ENCODE data around the gene ATXN3L.
A peak's percentile ranks its signal among the peaks of the same experiment; 100 is the strongest.

ATXN3L gene

GRCh38 chrX:13293700-13294099, 26.2 kb downstream of the ATXN3L start:
- no peak overlapping the region for H3K4me3 ChIP-seq (ENCODE audit: low read depth, low read length)
- DNase-seq (ENCODE audit: low read depth) = peak; percentile 1
- TF ChIP-seq CTCF (IDR thresholded peaks at IDR 0.05; ENCODE audit: control insufficient read depth, extremely low read depth, insufficient read depth) = no peak

GRCh38 chrX:13290891-13291614, 28.8 kb downstream of the ATXN3L start:
- no peak for DNase-seq (ENCODE audit: low read depth)
- TF ChIP-seq CTCF (IDR thresholded peaks at IDR 0.05; ENCODE audit: control insufficient read depth, extremely low read depth, insufficient read depth) = no peak
- H3K4me3 ChIP-seq (ENCODE audit: low read depth, low read length) = no peak overlapping the region

GRCh38 chrX:13288671-13289070, 31.2 kb downstream of the ATXN3L start:
- TF ChIP-seq CTCF (IDR thresholded peaks at IDR 0.05; ENCODE audit: control insufficient read depth, extremely low read depth, insufficient read depth) = no peak
- H3K4me3 ChIP-seq (ENCODE audit: low read depth, low read length) = no peak overlapping the region
- DNase-seq (ENCODE audit: low read depth) = no peak

GRCh38 chrX:13287816-13288215, 32.0 kb downstream of the ATXN3L start:
- H3K4me3 ChIP-seq (ENCODE audit: low read depth, low read length) = no peak overlapping the region
- no peak for DNase-seq (ENCODE audit: low read depth)
- TF ChIP-seq CTCF (IDR thresholded peaks at IDR 0.05; ENCODE audit: control insufficient read depth, extremely low read depth, insufficient read depth) = no peak

- DNase-seq (ENCODE audit: low read depth) = no peak
- no peak overlapping the region for H3K4me3 ChIP-seq (ENCODE audit: low read depth, low read length)
- no peak for TF ChIP-seq CTCF (IDR thresholded peaks at IDR 0.05; ENCODE audit: control insufficient read depth, extremely low read depth, insufficient read depth)
Observed at GRCh38 chrX:13285693-13286092, 34.2 kb downstream of the ATXN3L start.

GRCh38 chrX:13285229-13285628, 34.6 kb downstream of the ATXN3L start:
- no peak for TF ChIP-seq CTCF (IDR thresholded peaks at IDR 0.05; ENCODE audit: control insufficient read depth, extremely low read depth, insufficient read depth)

GRCh38 chrX:13284570-13284969, 35.3 kb downstream of the ATXN3L start:
- no peak for DNase-seq (ENCODE audit: low read depth)
- TF ChIP-seq CTCF (IDR thresholded peaks at IDR 0.05; ENCODE audit: control insufficient read depth, extremely low read depth, insufficient read depth) = no peak
- H3K4me3 ChIP-seq (ENCODE audit: low read depth, low read length) = no peak overlapping the region

More at GRCh38 chrX:13285229-13285628, 34.6 kb downstream of the ATXN3L start:
- no peak for DNase-seq (ENCODE audit: low read depth)
- H3K4me3 ChIP-seq (ENCODE audit: low read depth, low read length) = no peak overlapping the region
